ENCODE measurements around the gene PODXL2.
"Not testable (repeated sequence)": the region's sequence is repeated elsewhere in the genome, so short reads cannot be mapped to it uniquely, and the experiment has no call there.

GRCh38 chr3:127654993-127655392, 26.0 kb downstream of the PODXL2 start:
- TF ChIP-seq CTCF, POLR2A (IDR thresholded peaks at IDR 0.05): not testable (repeated sequence)
